ENCODE measurements around the gene PCDHB13. TPM values are rescaled to one million over a fixed set of nuclear protein-coding genes. Genes with fewer than 3 reads are reported as not detected.

PCDHB13 gene
- total and polyA plus RNA-seq, 2 of the 4 experiments (the other 2 are of a cell fraction): 0.18 to 0.26 TPM

- no peak overlapping the region for H2AFZ ChIP-seq (replicated peaks; ENCODE audit: low read length, poor library complexity)
- H2BK15ac ChIP-seq (ENCODE audit: low read depth, low read length): no peak overlapping the region
- intact Hi-C loops (cut with micrococcal nuclease) (no loop called here), in situ Hi-C loops (cut with MboI; ENCODE audit: low sequenced_read_pairs) (loop anchor here (10.0 kb wide), 1 partner anchor 331 kb away; no protein-coding TSS in a partner anchor), dilution Hi-C loops (cut with HindIII; ENCODE audit: low sequenced_read_pairs, unreplicated experiment) (no loop called here)
- H3K23ac ChIP-seq (ENCODE audit: low read depth, low read length): no peak overlapping the region
- H3K4me2 ChIP-seq (ENCODE audit: low read depth, low read length): peak overlapping the region; percentile 31; the same call in 1 of the 2 replicates
- H2AK5ac ChIP-seq (ENCODE audit: low read depth, low read length): no peak overlapping the region
- no peak overlapping the region for H3K14ac ChIP-seq (replicated peaks; ENCODE audit: low read depth, low read length)
- no peaks in the 10 kb centered on the region for H3K4me1 ChIP-seq (ENCODE audit: control insufficient read depth, insufficient read depth, low read length)
- no peak overlapping the region for H3K56ac ChIP-seq (ENCODE audit: extremely low read depth, insufficient read depth, low read length)
- no peak for TF ChIP-seq POLR2A (IDR thresholded peaks at IDR 0.05; ENCODE audit: low read depth, low read length)
- TF ChIP-seq RCOR1 (IDR thresholded peaks at IDR 0.05; ENCODE audit: insufficient replicate concordance, low read length): no peak
- TF ChIP-seq FOS (IDR thresholded peaks at IDR 0.05; ENCODE audit: low read depth, low read length): no peak
- no peak for TF ChIP-seq BHLHE40 (IDR thresholded peaks at IDR 0.05; ENCODE audit: low read depth, low read length)
- TF ChIP-seq SMC3 (IDR thresholded peaks at IDR 0.05; ENCODE audit: low read depth, low read length): no peak
- TF ChIP-seq MXI1 (IDR thresholded peaks at IDR 0.05; ENCODE audit: borderline replicate concordance, low read depth, low read length): no peak
- no peak for TF ChIP-seq CEBPB (IDR thresholded peaks at IDR 0.05; ENCODE audit: low read depth, low read length)
- TF ChIP-seq CHD1 (IDR thresholded peaks at IDR 0.05; ENCODE audit: low read depth, low read length): no peak
- no peak for TF ChIP-seq RFX5 (IDR thresholded peaks at IDR 0.05; ENCODE audit: low read depth, low read length)
- peak; percentile 36; the same call in 1 of the 2 replicates for TF ChIP-seq CTCF (conservative IDR thresholded peaks at IDR 0.05; ENCODE audit: low read depth, low read length)
- TF ChIP-seq MAZ (IDR thresholded peaks at IDR 0.05; ENCODE audit: borderline replicate concordance, low read depth, low read length): no peak
- TF ChIP-seq NFE2L2 (IDR thresholded peaks at IDR 0.05; ENCODE audit: low read depth, low read length): no peak
- TF ChIP-seq, protein P1, sequence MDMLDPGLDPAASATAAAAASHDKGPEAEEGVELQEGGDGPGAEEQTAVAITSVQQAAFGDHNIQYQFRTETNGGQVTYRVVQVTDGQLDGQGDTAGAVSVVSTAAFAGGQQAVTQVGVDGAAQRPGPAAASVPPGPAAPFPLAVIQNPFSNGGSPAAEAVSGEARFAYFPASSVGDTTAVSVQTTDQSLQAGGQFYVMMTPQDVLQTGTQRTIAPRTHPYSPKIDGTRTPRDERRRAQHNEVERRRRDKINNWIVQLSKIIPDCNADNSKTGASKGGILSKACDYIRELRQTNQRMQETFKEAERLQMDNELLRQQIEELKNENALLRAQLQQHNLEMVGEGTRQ (IDR thresholded peaks at IDR 0.05; ENCODE audit: low read depth, low read length): no peak
- peak; percentile 25; the same call in 1 of the 2 replicates for TF ChIP-seq RAD21 (IDR thresholded peaks at IDR 0.05; ENCODE audit: low read length)
- H2BK5ac ChIP-seq (ENCODE audit: low read depth, low read length, poor library complexity, severe bottlenecking): no peak overlapping the region
- H3K9me3 ChIP-seq (ENCODE audit: control insufficient read depth, insufficient read depth, low read length): peaks cover 30% of the 10 kb centered on the region
- H4K20me1 ChIP-seq (ENCODE audit: insufficient read depth, low read length): no peaks in the 10 kb centered on the region
- no TSS peak for BruUV-seq (replicated peaks)
- H3K79me1 ChIP-seq (ENCODE audit: low read depth in 1 of 2, low read length in 2 of 2): no peaks in the 10 kb centered on the region
- no peak overlapping the region for H3K9ac ChIP-seq (ENCODE audit: low read depth, low read length)
- H3K18ac ChIP-seq (ENCODE audit: low read depth, low read length): no peak overlapping the region
- H3K36me3 ChIP-seq (ENCODE audit: control insufficient read depth, insufficient read depth, low read length): no peaks in the 10 kb centered on the region
- H3K9me1 ChIP-seq (ENCODE audit: insufficient read depth, low read length): no peaks in the 10 kb centered on the region
- WGBS, 2 experiments (ENCODE audit: extremely low coverage in 2 of 2, insufficient read length in 1 of 2): 7% methylated on average over 3 of the region's 15 CpGs; no CpG with 5 or more reads in 1 of the 2 experiments
- H4K5ac ChIP-seq (ENCODE audit: low read depth, low read length): no peak overlapping the region
- DNase-seq (peak; percentile 3), ATAC-seq (ENCODE audit: low read depth) (no peak)
- H4K91ac ChIP-seq (ENCODE audit: insufficient read depth, low read depth, low read length): no peak overlapping the region
- peak overlapping the region; percentile 53 for H3K4me3 ChIP-seq (ENCODE audit: insufficient read depth, low read depth, low read length)
- no peak overlapping the region for H3K27ac ChIP-seq (ENCODE audit: insufficient read depth, low read length)
- CTCF ChIA-PET: no interaction called here
- no peak overlapping the region for H2BK20ac ChIP-seq (ENCODE audit: low read depth, low read length)
- H3K27me3 ChIP-seq (ENCODE audit: control insufficient read depth, insufficient read depth, low read length): no peaks in the 10 kb centered on the region
- no peak overlapping the region for H2BK120ac ChIP-seq (ENCODE audit: low read depth, low read length)
- POLR2A ChIA-PET (ENCODE audit: unreplicated experiment): no interaction called here
- no peak overlapping the region for H2AK9ac ChIP-seq (replicated peaks; ENCODE audit: low read depth, low read length, poor library complexity)
- no peak overlapping the region for H3K4ac ChIP-seq (ENCODE audit: low read depth, low read length)
- no peak overlapping the region for H4K8ac ChIP-seq (ENCODE audit: low read depth in 2 of 2, low read length in 2 of 2)
Observed at GRCh38 chr5:141234109-141234667, 20.5 kb downstream of the PCDHB13 start.
